ENCODE data around the gene IL4I1.

IL4I1 gene

GRCh38 chr19:49854378-49855263 lies 42.1 kb downstream of the IL4I1 start:
- FAIRE-seq (no peak), DNase-seq (ENCODE audit: insufficient read length, low spot score) (no peak)

- FAIRE-seq = no peak
- no peak for DNase-seq (ENCODE audit: insufficient read length, low spot score)
Measured at GRCh38 chr19:49853852-49854377, 42.8 kb downstream of the IL4I1 start.

GRCh38 chr19:49852631-49853126 lies 44.0 kb downstream of the IL4I1 start:
- FAIRE-seq (no peak), DNase-seq (ENCODE audit: insufficient read length, low spot score) (no peak)

GRCh38 chr19:49851456-49852259 lies 45.0 kb downstream of the IL4I1 start:
- no peak for FAIRE-seq

GRCh38 chr19:49850487-49851342 lies 46.0 kb downstream of the IL4I1 start, which contains the start of gene PTOV1:
PTOV1 (plus strand) TSS chr19:49851159.
- peak; percentile 93 for DNase-seq (ENCODE audit: insufficient read length, low spot score)
- peak; percentile 55 for FAIRE-seq

More at GRCh38 chr19:49851456-49852259, 45.0 kb downstream of the IL4I1 start:
- no peak for DNase-seq (ENCODE audit: insufficient read length, low spot score)

GRCh38 chr19:49850221-49850486 lies 46.5 kb downstream of the IL4I1 start:
- FAIRE-seq (no peak), DNase-seq (ENCODE audit: insufficient read length, low spot score) (no peak)

GRCh38 chr19:49849433-49850220 lies 47.1 kb downstream of the IL4I1 start:
- FAIRE-seq = no peak
- DNase-seq (ENCODE audit: insufficient read length, low spot score) = no peak

- no peak for DNase-seq (ENCODE audit: insufficient read length, low spot score)
- FAIRE-seq = no peak
Measured at GRCh38 chr19:49848938-49849337, 47.7 kb downstream of the IL4I1 start.

- DNase-seq (ENCODE audit: insufficient read length, low spot score) (peak; percentile 53), FAIRE-seq (no peak)
Measured at GRCh38 chr19:49847731-49848696, 48.7 kb downstream of the IL4I1 start.

- DNase-seq (ENCODE audit: insufficient read length, low spot score) = no peak
Measured at GRCh38 chr19:49846408-49846807, 50.3 kb downstream of the IL4I1 start.

GRCh38 chr19:49845414-49845813 lies 51.3 kb downstream of the IL4I1 start:
- FAIRE-seq (no peak), DNase-seq (ENCODE audit: insufficient read length, low spot score) (no peak)

More at GRCh38 chr19:49846408-49846807, 50.3 kb downstream of the IL4I1 start:
- no peak for FAIRE-seq

GRCh38 chr19:49844138-49845095 lies 52.3 kb downstream of the IL4I1 start:
- DNase-seq (ENCODE audit: insufficient read length, low spot score) = no peak
- FAIRE-seq = no peak

GRCh38 chr19:49843265-49843664 lies 53.4 kb downstream of the IL4I1 start:
- FAIRE-seq = no peak
- no peak for DNase-seq (ENCODE audit: insufficient read length, low spot score)

- FAIRE-seq (no peak), DNase-seq (ENCODE audit: insufficient read length, low spot score) (no peak)
Measured at GRCh38 chr19:49840736-49841249, 55.9 kb downstream of the IL4I1 start.

GRCh38 chr19:49840321-49840720 lies 56.4 kb downstream of the IL4I1 start:
- FAIRE-seq (no peak), DNase-seq (ENCODE audit: insufficient read length, low spot score) (no peak)

GRCh38 chr19:49839713-49840112 lies 57.0 kb downstream of the IL4I1 start:
- FAIRE-seq (no peak), DNase-seq (ENCODE audit: insufficient read length, low spot score) (no peak)
